GM19238 (cell line): ENCODE data around the gene CCND3.
"Not testable (repeated sequence)": the region's sequence is repeated elsewhere in the genome, so short reads cannot be mapped to it uniquely, and the experiment has no call there.

ENCODE experiments used
- DNase-seq: peaks from one replicate; pipeline ENCODE4 v3.0.0; 2011; ENCODE audit warnings: low spot score; ENCODE audit not compliant: insufficient read length

CCND3 gene

GRCh38 chr6:41947581-41948220, 6.1 kb upstream of the CCND3 start:
- no peak for DNase-seq

GRCh38 chr6:41943456-41943855, 1.8 kb upstream of the CCND3 start:
- no peak for DNase-seq

DNA sequence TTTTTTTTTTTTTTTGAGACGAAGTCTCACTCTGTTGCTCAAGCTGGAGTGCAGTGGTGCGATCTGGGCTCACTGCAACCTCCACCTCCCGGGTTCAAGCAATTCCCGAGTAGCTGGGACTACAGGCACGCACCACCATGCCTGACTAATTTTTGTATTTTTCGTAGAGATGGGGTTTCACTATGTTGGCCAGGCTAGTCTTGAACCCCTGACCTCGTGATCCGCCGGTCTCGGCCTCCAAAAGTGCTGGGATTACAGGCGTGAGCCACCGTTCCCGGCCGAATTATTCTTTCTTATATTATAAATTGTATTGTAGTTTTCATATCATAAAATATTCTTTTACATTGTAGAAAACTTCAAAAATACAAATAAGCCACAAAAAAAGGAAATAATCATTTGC, 1.3 kb upstream of the CCND3 start:
- not testable (repeated sequence) for DNase-seq

DNA sequence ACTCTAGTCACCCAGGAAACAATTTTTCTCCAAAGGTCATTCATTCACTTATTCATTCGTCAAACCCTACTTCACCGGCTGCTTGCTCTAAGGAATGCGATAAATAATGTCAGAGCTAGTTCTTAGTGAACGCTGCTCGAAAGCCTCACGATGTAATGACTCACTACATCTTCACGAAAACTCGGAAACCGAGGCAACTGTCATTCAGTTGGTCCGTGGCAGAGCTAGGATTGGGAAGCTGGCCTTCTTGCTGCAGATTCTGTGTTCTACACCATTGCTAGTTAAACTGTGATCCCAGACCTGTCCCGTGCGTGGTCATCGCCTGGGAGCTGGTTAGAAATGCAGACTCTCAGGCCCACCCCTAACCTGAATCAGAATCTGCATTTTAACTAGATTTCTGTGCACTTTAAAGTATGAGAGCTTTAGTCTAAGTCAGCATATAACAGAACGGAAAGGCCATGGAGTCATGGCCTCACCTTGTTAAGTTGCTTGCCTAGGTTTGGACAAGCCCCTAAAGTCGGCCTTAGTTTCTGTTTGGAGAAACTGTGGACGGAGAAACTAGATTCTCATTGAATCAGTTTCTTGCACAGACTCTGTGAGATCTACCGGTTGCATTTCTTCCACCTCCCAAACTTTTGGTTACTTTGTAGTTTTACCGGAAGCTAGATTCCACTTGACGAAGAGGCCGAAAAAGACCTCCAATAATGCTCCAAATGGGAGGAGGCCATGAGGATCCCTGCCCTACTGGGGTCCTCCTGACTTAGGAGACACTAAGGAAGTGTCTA, 651 bp upstream of the CCND3 start:
- no peak for DNase-seq

DNA sequence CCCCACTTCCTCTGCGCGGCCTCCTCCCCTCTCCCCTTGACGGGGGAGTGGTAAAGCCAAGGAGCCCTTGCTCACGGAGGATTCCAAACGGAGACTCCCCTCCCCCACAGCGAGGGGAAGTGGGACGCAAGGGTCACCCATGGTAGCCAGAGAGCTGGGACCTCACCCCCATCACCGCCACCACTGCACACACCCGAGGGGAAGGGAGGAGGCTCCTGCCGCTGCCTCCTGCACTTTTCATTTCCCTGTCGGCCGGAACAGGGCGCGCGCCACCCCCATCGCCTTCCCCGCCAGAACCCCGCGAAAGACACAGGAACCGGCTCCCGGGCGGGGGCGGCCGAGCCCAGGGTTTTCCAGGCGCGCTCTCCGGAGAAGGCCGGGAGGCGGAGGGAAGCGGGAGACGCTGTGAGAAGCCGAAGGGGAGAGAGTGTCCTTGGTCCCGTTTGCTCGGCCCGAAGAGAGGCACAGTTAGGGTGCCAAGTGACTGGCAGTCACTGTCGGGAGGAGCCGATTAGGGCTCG, 789 bp downstream of the CCND3 start:
- peak; percentile 35 for DNase-seq

- DNase-seq, result no peak
These were observed 1.5 kb downstream of the CCND3 start for GRCh38 chr6:41939848-41940758.

GRCh38 chr6:41939176-41939847, 2.3 kb downstream of the CCND3 start:
- no peak for DNase-seq

- DNase-seq, result no peak
These were observed 2.9 kb downstream of the CCND3 start for GRCh38 chr6:41938590-41939175.

DNA sequence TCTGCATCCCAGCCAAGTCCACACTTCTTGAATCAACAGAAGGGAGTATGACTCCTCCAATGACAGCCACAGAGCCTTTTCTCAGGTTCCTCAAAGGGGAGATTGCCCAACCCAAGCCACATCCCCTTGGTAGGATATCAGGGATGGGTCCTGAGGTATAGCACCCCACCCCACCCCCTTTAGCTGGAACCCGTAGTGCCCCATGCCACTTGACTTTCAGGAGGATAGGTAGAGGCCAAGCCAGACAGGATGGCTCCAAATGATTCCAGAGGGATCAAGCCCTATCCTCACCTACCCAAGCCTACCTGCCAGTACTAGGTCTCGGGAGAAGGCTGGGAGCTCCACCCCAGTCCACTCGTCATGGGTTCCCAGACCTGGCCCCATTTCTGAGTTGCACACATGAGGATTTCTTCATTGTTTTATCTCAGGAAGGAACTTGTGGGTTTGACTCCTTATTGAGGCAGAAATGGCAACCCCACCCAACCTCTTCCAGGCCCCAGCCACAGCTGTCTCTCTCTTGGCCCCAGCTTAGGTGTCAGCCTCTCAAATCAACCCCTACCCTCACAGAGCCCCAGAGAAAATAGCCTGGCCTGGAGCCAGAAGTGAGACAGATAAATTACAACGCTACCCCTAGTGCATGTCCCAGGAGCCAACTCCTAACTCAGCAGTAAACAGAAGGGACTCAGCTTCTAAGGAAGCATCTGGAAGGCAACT, 3.6 kb downstream of the CCND3 start:
- DNase-seq, result no peak

GRCh38 chr6:41937472-41937860, 4.1 kb downstream of the CCND3 start:
- no peak for DNase-seq

DNA sequence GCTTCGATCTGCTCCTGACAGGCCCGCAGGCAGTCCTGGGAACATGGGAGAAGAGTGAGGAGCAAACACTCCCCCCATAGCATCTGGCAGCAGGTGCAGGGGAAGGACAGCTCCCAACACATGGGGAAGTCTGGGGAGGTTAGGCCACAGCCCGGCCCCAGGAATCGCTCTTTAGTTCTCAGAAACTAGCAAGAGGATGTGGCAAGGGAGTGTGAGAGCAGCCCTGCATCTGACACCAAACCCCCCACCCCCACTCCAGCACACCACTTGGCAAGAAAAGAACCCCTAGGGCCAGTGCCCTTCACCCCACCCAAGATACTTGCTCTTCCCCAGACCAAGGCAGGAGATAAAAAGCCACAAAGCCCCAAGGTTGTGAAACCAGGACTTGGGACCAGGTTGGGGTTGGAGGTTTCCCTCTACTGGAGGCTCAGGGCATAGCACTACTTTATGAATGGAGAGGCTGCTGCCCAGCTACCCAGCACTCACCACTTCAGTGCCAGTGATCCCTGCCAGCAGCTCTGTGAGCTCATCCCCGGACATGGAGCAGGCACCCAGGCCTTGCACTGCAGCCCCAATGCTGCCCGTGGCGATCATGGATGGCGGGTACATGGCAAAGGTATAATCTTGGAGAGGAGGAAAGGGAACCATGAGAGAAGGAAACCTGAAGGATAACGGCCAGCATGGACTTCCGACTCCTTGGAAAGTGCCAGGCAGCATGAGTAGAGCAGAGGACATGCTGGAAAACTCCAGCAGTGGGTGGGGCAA, 5.4 kb downstream of the CCND3 start:
- peak; percentile 63 for DNase-seq

DNA sequence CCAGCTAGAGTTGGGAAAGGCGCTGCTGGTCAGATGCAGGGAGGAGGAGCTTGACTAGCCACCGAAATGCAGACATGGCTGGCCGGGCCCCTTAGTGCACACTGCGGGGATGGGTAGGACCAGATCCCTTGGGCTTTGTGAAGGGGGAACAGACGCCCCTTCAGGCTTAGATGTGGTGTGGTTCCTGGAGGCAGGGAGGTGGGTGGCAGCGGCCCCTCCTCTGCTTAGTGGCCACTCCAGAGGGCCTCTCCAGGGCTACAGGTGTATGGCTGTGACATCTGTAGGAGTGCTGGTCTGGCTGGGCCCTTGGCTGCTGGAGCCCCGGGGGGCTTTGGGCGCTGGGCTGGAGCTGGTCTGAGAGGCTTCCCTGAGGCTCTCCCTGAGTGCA, 5.9 kb downstream of the CCND3 start:
- no peak for DNase-seq

DNA sequence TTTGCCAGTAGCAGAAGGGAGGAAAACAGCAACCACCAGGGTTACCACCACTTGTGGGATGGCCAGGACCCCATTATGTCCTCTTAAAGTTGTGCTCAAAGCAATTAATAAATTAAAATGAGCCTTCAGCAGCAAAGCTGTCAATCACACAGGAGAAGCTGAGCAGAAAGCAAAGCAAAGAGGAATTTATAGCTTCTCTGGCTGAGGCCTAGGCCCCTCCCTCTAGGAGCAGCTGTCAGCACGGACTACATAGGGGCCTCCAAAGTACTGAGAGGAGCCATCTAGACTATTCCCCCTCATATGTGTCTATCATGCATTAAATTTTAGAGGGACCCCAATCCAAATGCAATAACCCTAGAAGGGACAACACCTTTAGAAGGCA, 6.4 kb downstream of the CCND3 start:
- DNase-seq, result no peak

GRCh38 chr6:41934278-41935192, 7.1 kb downstream of the CCND3 start:
- no peak for DNase-seq

DNA sequence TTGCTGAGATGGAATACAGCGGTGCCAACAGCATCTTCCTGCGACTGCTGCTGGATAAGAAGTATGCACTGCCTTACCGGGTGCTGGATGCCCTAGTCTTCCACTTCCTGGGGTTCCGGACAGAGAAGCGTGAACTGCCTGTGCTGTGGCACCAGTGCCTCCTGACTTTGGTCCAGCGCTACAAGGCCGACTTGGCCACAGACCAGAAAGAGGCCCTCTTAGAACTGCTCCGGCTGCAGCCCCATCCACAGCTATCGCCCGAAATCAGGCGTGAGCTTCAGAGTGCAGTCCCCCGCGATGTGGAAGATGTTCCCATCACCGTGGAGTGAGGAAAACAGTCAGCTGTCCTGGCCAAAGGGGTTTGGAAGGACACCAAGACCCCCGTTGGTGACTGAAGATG, 9.2 kb downstream of the CCND3 start:
- DNase-seq, result no peak

DNA sequence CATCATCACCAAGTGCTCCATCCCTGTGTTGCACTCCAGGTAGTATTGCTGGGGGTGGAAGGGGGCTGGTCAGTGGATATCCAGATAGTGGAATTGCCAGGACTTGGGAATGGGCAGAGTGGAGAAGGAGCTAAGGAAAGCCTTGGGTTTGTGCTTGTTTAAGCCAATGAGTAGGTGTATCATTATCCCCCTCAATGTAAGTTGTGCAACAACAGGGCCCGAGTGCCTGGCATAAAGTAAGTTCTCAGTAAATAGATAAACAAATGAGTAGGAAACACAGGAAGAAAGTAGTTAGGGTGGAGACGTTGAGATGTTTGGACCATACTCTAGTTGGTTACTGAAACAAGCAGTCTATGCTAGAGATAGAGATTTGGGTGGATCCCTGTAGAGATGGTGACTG, 9.8 kb downstream of the CCND3 start:
- DNase-seq, result no peak

DNA sequence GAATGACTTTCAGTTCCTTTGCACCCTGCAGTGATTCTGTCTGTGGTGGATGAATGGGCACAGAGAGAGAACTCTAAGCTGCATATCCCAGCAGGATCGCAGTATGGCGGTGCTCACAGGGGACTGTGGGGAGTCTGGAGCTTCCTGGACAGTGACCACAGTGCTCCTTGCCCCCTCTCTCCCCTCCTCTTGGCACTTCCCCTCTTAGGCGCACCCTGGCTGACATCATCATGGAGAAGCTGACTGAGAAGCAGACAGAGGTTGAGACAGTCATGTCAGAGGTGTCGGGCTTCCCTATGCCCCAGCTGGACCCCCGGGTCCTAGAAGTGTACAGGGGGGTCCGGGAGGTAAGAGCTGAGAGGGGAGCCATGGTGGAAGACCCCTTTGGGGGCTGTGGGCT, 11.7 kb downstream of the CCND3 start:
- DNase-seq, result no peak

- DNase-seq, result no peak
These were observed 14.4 kb downstream of the CCND3 start for GRCh38 chr6:41927253-41927652.

DNA sequence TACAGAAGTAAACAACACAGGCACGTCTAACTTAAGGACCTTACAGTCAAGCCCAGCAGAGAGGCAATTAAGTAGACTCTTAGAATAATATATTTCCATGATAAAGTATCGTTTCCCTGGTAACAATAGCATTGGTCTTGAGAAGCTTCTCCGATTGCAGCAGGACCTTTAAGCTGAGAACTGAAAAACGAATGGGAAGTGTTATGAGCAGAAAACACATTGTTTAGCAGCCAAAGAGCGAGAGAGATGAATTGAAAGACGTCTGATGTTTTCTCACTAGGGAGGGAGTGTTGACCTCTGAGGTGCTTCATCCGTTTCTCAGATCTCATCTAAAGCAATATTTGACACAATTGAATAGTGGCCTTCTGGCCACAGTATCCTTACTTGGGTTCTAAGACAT, 19.5 kb downstream of the CCND3 start:
- DNase-seq, result no peak
